GM12865 (cell line): ENCODE results near the gene ERI3.

Source experiments
- DNase-seq: peaks from one replicate; pipeline ENCODE4 v3.0.0; 2010; ENCODE audit warnings: low read depth
- H3K4me3 ChIP-seq: 2 replicates; pipeline ENCODE4 v1.5.1; 2011; ENCODE audit warnings: mild to moderate bottlenecking, low read depth, low read length, control low read depth
- TF ChIP-seq, protein P1 (sequence below): IDR thresholded peaks from 2 replicates; pipeline ENCODE4 v1.5.1; 2011; ENCODE audit warnings: low read length, control low read depth, low read depth, inconsistent platforms; ENCODE audit not compliant: insufficient read depth; ENCODE audit errors: missing control alignments

ERI3 gene

DNA sequence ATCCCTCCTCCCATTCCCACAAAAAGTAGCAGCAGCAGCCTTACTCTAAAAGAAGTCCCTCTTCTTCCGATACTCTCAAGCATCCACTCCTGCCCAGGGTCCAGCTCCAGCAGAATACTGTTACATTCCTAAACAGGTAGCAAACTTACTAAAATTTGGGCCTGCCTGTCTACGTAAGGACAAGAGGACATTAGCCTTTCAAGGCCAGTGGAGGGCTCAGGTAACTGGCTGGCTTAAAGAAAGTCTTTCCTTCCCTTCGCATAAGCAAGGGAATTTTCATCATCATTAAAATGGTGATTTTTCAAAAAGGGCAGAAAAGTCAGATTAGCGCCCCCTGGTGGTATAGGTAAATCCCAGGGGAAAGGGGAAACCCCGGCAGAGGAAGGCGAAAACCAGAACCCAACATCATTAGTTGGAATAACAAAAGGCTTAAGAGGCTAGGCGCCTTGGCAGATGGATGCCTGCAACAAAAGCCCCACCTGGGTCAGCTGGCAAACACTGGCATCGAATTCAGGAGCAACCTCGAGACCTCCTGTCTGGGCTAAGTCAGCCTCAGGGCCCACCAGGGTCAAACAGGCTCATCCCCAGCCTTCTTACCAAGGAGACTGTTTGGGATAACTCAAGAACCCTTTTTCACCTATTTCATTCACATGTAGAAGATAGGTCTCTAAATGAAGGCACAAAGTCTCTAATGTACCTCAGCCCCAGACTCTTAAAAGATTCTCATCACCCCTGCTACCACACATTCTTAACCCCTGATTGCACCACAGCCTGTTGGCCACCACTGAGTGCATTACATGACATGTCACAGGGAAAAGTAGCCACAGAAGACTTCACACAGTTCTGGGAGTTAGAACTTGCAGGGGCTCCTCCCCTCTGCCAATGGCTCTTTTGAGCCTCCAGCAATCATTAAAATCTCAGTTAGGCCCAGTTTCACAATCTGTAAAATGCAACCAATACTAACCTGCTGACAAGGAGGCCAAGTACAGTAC is 36.7 kb downstream of the ERI3 start:
- H3K4me3 ChIP-seq, result no peak overlapping the region
- TF ChIP-seq, protein P1, sequence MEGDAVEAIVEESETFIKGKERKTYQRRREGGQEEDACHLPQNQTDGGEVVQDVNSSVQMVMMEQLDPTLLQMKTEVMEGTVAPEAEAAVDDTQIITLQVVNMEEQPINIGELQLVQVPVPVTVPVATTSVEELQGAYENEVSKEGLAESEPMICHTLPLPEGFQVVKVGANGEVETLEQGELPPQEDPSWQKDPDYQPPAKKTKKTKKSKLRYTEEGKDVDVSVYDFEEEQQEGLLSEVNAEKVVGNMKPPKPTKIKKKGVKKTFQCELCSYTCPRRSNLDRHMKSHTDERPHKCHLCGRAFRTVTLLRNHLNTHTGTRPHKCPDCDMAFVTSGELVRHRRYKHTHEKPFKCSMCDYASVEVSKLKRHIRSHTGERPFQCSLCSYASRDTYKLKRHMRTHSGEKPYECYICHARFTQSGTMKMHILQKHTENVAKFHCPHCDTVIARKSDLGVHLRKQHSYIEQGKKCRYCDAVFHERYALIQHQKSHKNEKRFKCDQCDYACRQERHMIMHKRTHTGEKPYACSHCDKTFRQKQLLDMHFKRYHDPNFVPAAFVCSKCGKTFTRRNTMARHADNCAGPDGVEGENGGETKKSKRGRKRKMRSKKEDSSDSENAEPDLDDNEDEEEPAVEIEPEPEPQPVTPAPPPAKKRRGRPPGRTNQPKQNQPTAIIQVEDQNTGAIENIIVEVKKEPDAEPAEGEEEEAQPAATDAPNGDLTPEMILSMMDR, result peak; percentile 61
- DNase-seq, result peak; percentile 40

DNA sequence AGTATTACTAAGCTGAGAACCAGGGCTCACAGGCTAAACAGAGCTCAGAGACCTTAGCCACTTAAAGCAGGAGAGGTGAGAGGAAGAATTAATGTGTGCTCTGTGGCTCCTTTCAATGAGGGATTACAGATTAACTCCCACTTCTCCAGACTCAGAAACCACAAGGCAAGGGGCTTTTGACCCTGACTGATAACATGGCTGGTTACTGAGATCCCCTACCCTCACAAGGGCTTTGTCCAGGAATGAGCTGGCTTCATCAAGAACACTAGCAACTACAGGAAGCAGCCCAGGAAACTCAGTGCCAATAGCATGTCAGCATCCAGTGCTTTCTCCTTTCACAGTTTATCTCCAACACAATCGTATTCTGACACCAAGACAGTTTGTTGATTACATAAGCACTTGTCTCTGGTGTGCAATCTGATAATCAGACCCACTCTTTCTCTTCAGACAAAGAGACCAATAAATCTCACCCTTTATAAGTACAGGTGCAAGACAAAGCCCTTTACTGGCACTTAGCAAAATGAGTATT is 38.8 kb downstream of the ERI3 start:
- no peak overlapping the region for H3K4me3 ChIP-seq
- TF ChIP-seq, protein P1, result no peak
- peak; percentile 36 for DNase-seq

DNA sequence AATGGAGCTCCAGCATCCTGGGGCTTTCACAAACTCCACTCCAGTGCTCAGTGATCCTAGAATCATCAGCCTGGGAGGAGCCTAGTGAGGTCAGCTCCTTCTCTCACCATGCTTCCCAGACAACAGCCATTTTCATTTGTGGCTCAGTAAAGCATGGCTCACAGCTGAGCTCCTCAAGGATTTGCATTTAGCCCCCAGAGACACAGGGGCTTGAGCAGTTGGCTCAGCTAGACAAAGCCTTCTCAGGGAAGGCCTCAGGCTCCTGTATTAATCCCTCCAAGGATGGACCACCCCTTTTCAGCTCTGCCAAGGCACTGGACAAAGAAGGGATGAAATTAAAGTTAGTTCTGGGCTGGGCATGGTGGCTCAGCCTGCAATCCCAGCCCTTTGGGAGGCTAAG is 39.5 kb downstream of the ERI3 start:
- no peak for DNase-seq
- no peak overlapping the region for H3K4me3 ChIP-seq
- TF ChIP-seq, protein P1, result no peak

DNA sequence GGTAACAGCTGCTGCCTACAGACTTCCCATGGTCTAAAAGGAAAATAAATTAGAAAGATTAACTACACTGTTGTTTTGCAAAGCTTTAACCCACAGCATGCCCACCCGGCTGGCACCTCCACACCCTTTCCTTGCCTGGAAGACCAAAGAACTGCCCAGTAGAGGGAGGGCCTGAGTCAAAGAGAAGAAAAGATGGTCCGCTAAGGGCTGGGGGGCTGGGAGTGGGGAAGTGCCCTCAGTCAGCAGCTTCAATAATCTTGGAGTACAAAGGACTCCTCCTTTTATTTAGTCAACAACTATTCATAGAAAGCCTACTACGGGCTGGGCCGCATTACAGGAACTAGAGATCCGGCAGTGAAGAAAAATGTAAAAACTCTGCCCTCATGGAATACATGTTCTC is 40.6 kb downstream of the ERI3 start:
- H3K4me3 ChIP-seq, result no peak overlapping the region
- TF ChIP-seq, protein P1, result no peak
- no peak for DNase-seq

DNA sequence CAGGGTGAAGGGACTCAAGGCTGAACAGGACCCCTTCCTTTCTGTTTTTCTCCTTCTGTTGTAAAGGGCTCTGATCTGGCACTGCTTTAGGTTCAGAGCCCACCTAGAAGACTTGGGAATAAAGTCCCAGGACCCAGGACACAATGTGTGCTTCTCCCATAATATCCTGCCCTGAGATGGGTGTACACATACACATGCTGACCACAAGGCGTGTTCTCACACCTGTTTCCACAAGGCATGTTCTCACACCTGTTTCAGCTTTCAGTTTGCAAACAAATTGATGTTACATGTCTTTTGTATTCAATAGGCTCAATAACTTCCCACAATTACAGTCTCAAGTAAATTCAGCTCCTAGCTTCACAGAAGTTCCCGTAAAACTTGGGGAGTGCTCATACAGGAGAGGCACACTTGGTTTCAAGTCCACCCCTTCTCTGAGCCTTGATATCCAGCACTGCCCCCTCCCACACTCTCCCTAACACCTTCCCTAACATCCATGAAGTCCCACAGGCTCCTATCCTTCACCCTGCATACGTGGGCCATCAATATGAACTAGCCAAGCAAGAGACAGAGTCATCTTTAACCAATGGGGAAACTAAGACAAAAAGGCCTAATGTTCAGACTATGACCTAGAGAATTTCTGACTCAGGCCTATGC is 41.7 kb downstream of the ERI3 start:
- TF ChIP-seq, protein P1, result no peak
- no peak overlapping the region for H3K4me3 ChIP-seq
- DNase-seq, result no peak

DNA sequence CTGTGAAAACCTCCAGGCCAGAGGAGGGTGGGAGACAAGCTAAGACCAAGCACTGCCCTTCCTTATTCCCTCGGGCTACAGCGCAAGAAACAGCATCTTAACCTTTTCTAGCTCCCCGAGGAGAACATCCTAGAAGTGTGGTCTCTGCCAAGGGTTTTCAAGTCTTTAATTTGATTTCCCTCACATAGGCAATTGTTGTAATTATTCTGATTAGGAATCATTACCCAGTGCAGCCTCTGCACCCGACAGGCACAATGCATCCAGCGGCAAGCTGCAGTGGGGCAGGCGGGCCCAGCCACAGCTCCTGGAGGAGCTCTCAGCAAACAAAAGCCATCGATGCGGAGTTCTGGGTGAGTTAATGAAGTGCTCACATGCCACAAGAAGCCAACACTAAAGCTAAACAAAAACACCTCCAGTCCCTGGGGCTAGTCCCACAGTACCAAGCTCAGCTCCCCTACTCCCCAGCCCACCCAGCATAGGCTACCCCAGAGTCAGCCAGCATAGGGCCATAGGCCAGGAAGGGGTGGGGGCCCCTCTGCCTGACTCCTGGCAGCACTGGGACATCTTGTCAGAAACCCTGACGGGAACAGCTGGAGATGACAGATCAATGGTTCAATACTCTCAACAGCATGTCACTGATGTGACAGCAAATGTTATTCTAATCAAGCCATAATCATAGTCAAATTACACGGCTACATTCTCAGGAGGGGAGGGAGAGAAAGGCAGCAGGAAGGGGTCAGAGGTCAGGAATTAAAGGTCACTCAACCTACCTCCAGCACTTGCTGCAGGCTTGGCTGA is 42.5 kb downstream of the ERI3 start:
- TF ChIP-seq, protein P1, result no peak
- H3K4me3 ChIP-seq, result no peak overlapping the region
- DNase-seq, result no peak
